CD4-positive, alpha-beta T cell treated with Interleukin-17A for 4 hours (primary cell): ENCODE data around the gene PIK3R4.

ENCODE experiments used
- DNase-seq: peaks from one replicate; pipeline ENCODE4 v3.0.0-alpha.2; 2020; ENCODE audit warnings: mixed read lengths

Gene PIK3R4

DNA sequence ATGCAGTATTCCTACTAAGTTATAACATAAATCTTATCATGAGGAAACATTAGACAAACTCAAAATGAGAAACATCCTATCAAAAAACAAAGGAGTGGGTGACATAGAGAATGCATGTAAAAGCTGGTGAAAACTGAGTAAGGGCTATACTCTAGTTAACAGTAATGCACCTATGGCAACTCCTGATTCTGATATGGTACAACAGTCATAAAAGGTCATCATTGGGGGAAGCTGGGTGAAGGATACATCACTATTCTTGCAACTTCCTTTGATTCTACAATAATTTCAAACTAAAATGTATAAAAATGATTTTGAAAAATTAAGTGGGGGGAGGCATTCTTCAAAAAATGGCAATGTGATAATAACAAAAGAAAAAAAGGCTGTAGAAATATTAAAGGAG, 6.8 kb downstream of the PIK3R4 start:
- DNase-seq, result no peak

DNA sequence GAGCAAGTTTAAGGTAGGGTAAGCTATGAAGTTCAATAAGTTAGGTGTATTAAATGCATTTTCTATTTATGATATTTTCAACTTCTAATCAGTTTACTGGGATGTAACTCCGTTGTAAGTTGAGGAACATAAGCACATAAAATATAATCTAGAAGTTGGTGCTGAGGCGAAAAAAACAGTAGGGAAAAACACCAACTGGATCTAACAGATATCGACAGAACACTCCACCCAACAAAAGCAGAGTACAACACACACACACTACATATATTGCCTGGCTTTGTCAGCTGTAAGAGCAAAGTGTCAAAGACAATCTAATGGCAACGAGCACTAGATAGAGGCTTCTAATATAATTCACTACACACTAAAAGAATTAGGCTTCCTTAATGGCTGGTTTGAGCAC, 8.4 kb downstream of the PIK3R4 start:
- no peak for DNase-seq

DNA sequence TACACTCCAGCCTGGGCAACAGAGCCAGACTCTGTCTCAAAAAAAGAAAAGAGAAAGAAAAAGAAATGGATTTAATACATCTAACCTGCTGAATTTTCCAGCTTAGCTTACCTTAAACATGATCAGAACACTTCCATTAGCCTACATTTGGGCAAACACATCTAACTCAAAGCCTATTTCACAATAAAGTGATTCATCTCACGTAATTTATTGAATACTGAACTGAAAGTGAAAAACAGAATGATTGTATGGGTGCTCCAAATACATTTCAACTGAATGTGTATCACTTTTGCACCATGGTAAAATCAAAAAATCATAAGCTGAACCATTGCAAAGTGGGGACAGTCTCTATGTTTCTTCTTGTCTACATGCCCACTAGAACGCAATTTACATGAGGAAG, 9.0 kb downstream of the PIK3R4 start:
- no peak for DNase-seq

DNA sequence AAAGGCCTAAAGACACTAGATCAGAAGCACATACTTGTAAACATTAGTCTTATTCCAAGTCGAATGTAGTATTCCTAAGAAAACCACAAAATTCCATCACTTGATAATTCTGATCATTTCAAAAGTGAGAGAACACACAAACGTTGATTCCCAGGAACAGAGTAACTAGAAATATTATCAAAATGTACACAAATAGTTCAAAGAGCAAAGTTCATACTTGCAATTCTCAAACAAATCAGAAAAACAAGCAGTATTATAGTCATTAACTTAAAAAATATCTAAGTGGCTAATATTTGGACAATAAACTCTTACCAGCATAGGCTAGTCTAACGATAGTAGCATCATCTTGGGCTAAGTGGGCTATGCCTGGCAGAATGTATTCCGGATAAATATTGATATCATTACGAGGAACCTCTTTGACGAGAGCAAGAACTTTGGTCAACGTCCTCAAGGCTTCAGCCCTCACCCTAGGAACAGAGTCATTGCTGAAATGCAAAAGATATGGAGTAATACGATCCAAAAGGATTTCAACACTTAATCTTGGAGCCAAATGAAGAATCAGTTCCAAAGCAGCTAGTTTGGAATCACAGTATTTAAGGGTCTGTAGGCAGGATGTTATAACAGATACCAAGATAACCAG, 13.3 kb downstream of the PIK3R4 start:
- no peak for DNase-seq

DNA sequence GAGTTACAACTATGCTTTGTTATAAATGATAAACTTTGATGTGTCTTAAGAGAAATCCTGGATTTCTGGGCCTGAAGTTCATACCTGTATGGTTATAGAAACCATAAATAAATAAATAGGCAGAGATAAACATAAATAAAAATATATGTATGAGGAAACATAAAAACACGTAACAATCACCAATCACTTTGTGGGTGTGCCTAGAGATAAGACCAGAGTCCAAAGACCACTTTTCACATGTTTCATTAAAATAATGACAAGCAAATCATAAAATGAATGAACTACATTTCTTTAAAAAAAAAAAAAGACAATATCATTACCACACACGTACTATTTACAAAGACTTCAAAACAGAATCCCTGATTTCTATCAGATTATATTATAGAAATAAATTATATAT, 14.1 kb downstream of the PIK3R4 start:
- no peak for DNase-seq

DNA sequence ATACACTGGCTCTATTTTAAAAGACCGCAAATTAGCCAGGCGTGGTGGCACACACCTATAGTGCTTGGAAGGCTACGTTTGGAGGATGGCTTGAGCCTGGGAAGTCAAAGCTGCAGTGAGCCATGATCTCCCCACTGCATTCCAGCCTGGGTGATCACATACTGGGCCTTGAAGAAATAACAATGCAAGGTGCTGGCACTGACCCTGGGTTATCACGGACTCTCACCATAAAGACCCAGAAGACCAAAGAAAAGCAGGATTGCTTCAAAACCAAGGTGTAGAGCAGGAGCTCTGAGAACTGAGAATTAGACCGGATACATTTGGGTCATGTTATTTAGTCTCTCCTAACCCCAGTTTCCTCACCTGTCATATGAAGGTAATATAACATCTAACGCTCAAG, 14.8 kb downstream of the PIK3R4 start:
- DNase-seq, result no peak

DNA sequence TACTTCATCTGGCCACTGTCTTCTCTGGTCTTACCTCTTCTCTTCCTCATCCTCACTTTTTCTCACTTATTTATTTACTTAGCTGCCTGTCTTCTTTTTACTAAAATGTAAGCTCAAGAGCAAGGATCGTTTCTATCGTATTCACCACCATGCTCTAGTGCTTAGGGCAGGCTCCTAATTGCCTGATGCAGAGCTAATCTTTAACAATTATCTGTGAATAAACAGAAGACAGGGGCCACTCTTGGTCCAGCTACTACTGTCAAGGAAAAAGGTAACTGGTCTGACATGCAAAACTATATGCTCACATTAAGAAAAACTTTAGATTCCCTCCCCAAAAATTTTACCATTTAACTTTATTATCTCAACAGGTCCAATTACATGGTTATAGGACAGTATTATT, 17.5 kb downstream of the PIK3R4 start:
- DNase-seq, result no peak

DNA sequence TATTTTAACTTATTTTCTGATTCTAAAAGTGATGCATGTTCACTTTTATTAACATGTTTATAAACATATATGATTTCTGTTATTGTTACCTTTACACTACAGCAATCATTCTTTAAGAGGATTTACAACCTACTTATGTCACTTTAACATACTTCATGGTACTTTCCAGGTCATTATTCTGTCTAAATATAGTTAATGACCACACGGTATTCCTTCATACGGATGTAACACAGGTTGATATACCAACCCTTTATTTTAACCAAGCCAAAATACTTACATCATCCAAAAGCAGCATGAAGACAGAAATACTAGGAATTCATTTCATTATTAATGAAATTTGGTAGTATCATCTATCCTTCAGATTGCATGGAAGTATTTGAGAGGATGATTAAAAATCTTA, 18.6 kb downstream of the PIK3R4 start:
- DNase-seq, result no peak

DNA sequence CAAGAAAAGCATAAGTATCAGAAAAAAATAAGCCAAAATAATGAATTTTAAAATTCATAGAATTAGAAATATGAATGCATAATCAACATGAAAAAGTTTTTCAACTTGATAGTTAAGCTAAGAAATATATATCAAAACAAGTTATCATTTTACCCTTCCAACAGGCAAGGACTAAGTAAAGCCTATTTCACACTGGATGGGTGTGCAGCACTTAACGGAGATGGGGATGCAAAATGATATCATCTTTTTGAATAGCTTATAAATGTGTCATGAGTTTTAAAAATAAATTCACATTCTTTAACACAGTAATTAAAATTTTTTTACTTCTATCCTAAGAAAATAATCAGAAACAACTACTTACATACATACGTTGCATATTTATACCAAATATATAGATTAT, 20.9 kb downstream of the PIK3R4 start:
- DNase-seq, result no peak

DNA sequence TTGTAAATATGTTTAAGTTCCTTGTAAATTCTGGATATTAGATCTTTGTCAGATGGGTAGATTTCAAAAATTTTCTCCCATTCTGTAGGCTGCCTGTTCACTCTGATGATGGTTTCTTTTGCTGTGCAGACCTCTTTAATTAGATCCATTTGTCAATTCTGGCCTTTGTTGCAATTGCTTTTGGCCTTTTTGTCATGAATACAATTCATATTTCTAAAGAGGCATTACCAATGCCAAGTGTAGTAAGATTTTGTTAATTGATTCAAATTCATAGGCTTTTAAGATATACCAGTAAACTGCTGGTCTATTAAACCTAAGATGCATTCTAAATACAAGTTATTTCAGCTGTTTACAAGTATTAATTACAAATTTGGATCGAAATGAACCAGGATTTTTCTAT, 31.0 kb downstream of the PIK3R4 start:
- DNase-seq, result no peak

DNA sequence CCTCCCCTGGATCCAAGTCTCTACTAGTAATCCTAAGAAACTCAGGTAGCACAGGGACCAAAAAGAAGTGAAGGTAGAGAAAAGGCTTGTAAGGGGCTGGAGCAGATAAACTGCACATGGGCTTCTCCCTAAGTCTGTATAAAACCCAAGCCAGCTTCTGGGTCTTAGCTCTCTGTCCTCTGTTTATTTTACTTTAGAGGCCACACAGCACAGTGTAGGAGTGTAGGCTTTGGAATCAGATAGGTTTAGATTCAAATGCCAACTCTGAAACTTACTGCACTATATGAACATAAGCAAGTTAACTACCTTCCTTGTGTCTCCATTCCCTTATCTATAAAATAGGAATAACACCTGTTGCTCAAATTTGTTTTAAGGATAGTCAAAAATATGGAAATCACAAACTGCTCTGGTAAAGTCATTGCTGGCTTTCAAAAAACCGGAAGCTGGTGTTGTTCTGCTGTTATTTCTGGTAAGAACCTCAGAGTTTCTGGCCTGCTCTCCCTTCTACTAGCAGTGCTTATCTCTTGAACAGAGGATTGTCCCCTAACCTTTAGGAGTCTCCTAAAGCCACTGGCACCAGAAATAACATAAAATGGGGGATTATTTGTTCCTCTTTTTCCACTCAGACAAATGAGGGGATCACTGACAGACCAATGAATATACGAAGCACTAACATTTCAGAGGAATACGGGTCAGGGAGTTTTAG, 33.8 kb downstream of the PIK3R4 start:
- DNase-seq, result no peak

DNA sequence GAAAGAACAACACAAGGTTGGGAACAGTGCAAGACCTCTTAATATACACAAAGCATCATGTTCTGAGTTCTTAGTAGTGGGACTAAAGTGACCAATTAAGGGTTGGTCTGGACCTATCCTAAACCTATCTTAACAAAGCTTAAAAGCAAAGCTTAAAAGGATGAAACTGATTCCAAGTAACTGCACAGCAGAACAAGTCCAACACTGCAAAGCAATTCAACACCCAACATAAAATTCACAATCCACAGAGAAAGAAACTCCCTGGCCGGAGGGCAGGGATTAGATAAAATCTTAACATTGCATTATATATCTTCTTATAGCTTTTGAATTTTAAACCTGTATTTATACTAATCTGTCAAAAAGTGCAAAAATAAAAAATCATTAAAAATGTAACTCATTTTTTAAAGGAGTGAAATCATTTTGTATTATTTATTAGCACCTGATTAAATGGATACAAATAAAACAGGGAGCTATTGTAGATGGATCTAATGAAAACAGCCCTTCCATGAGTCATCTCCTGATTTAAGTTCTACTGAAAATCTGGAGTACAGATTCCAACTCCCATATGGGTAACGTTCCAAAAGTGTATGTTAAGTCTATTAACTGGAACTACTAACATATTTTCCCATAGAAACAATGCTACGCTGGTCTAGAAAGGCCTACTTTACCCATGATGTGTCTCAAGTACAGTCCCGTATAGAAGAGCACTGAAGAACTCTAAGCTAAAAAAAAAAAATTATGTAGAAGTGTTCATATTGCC, 34.9 kb downstream of the PIK3R4 start:
- no peak for DNase-seq

DNA sequence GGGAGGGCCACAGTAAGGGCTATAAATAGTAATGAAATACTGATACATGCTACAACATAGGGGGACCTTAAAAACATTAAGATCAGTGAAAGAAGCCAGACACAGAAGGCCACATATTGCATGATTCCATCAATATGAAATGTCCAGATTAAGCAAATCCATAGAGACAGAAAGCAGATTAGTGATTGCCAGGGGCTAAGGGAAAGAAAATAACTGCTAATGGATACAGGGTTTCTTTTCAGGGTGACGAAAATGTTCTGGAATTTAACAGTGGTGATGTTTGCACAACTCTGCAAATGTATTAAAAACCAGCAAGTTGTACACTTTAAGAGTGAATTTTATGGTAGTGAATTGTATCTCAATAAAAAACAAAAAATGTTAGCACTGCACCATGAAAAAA, 37.0 kb downstream of the PIK3R4 start:
- DNase-seq, result no peak

DNA sequence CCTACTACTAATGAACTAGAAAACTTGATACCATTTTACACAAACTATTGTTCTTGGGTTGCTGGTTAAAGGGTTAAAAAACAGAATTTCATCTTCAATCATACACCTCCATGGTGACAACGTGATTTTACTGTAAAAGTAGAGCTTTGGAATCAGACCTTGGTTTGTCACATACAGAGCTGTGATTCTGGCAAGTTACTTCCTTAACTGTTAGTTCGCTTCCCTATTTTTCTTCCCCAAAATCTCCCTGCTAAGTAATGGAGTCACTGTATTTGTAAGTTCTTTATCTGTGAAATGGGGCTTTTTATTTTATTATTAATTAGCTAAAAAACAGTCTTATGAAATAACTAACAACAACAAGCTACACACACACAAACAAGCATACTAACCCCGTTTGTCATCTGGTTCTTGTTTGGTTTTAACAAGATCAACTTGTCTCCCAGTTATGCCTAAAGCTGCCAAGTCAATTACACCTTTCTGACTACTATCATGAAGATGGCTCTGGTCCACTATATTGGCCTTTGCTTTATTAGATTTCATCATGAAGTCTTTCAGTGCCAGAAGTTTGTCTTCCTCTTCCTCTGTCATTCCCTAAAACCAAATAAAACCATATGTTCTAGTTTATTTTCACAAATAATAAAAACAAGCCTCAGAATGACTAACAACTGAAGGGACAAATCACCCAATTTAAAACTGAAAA, 38.6 kb downstream of the PIK3R4 start:
- no peak for DNase-seq

DNA sequence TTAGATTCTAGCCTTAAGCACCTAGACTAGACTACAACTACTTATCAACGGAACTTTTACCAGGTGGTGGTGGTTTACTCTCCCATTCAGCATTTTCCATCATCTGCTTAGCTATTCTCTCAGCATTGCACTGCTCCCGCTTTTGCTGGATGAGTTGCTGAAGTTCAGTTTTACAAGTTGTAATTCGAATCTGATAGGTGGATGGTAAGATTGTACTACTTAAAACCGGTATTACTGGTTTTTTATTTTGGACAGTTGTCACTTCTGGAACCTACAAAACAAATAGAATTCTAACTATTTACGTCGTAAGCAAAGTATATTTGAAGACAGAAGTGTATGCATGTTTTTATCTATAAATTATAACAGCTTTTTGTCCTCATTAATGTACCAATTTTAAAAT, 41.1 kb downstream of the PIK3R4 start:
- DNase-seq, result no peak

DNA sequence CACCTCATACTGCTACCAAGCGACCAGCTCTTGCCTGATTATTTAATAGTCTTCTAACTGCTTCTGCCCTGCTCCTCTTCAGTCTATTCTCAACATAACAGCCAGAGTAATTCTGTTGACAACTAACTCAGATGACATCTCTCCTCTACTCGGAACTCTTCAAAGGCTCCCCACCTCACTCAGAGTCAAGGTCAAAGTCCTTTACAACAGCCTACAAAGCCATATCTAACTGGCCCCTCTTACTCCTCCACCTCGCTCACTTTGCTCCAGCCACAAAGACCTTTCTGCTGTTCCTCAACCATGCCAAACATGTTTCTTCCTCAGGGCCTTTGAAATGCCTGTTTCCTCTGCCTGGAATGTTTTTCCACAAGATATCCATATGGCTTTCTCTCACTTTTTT, 43.6 kb downstream of the PIK3R4 start:
- DNase-seq, result no peak

DNA sequence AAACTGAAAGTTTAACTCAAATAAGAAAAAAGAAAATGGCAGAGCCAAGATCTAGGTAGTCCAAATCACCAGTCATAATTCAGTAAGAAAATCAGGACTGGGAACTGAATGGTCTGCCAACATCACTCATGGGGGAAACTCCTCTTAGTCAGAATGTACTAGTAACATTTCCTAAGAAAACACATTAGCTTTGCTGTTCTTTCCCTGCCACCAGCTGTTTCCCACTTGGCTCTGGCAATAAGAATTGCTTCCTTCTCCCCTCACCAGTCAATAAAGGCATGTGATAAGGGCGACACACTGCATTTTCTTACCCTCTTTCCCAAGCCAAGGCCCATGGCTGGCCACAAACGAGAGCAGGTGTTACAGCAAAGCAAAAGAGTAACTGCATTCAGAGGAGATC, 46.1 kb downstream of the PIK3R4 start:
- no peak for DNase-seq

DNA sequence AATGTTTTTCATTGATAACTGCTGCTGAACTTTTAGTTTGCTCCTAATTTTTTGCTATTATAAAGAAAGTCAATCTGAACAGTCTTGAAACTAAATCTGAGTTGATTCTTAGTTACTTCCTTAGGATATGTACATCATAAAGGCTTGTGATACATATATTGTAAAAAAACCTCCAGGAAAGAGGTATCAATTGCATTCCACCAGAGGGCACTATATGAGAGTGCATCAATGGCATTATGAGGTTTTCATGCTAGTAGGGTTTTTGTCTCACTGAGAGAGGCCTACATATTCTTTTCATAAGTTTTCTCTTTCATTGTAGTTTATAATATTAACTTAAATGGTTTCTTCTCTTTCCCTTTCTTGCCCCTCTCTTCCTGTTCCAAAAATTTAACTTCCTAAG, 46.9 kb downstream of the PIK3R4 start:
- DNase-seq, result no peak

DNA sequence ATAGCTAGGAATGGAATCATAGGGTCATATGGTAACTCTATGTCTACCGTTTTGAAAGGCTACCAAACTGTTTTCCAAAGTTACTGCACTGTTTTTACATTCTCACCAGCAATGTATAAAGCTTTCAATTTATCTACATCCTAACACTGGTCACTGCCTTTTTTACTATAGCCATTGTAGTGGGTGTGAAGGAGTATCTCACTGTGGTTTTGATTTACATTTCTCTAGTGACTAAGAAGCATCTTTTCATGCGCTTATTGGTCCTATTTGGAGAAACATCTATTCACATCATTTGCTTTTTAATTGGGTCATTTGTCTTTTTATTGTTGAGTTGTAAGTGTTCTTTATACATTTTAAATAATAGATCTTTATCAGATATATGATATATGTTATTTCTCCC, 53.3 kb downstream of the PIK3R4 start:
- DNase-seq, result no peak

DNA sequence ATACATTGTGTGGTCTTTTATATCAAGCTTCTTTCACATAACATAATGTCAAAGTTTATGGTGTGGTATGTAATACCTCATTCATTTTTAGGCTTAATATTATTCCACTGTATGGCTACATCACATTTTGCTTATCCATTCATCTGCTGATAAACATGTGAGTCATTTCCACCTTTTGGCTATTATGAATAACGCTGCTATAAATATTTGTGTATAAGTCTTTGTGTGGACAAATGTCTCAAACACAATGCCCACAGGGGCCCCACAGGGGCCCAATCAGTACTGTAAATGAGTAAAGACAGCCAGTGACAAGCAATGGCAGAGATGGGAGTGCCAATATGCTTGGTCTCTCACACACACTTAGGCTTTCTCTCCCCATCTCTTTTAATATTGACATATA, 54.2 kb downstream of the PIK3R4 start:
- no peak for DNase-seq

DNA sequence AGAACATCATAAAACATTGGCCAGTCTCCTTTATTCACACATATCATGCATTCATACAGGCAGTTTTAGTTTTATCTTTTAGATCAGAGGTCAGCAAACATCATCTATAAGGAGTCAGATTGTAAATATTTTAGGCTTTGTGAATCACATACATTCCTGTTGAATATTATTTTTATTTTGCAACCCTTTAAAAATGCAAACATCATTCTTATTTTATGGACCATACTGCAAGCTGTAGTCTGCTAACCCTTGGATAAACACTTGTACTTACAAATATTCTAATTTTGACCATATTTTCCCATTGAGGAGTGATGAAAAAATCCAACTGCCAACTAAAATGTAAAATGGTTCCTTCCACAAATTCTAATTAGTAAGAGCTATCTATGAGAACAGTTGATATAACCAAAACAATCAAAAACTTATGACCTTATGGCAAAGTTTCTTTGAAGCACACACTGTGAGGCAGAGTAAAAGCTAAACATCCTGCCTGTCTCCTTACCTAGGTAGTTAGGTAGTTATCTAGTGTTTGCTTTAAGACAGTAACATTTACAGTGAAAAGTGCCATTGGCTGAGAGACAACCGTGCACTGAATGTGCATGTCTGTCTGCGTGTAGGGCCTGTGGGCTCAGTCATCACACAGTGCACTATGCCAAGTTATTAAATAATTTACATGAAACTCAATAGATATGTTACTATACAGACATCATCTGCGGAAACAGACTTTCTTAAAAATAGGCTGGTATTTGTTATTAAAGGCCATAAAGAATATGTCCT, 57.7 kb downstream of the PIK3R4 start:
- DNase-seq, result no peak

DNA sequence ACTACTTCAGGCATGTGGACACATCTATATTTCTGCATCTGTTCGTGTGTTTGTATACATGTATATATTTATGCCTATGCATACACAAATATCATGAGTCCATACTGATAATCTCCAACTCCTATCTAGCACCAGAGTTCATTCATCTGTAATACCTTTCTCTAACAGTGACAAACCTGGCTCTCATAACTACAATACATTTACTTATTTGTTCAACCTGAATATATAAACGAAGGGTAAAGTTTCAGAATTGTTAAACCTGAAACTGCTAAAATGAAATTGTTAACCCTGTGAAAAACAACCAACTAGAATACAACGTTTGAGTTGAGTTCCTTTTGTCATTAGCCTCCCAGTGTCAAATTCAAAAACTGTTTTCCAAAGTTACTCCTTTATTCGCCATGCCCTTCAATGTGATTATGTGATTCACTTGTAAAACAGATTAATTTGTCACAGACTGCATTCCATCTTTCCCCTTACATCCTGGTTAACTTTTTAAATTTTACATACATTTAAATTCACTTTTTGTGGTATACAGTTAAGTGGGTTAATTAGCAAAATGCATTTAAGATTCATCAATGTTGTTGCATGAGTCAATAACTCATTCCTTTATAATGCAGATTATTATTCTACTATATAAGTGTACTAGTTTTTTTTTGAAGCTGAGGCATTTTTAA, 58.5 kb downstream of the PIK3R4 start:
- DNase-seq, result no peak
